GM18867 (cell line): Measurements from ENCODE around the gene RWDD1.

ENCODE experiments used
- ATAC-seq: cut with Tn5 transposase; IDR thresholded peaks from one replicate; pipeline ENCODE4 v1.9.1; 2021; ENCODE audit warnings: mild to moderate bottlenecking, moderate library complexity; ENCODE audit not compliant: unreplicated experiment

Gene RWDD1

GRCh38 chr6:116570856-116571682 is at the start of gene RWDD1:
RWDD1 (plus strand) TSS chr6:116571504; CDS start chr6:116571583, 79 bp downstream.
- peak; percentile 92 for ATAC-seq

DNA sequence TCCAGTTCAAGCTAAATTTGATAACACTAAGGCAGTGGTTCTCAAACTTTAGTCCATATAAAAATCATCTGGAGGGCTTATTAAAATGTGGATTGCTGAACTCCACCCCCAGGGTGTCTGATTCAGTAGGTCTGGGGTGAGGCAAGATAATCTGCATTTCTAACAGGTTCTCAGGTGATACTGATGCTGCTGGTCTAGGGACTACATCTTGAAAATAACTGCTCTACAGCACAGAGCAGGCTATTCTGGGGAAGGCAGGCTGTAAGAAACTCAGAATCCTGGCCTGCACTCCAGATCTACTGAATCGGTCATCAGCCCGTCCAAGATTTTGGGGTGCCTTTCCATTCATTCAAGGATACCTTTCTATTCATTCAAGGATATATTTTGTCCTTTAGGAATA is 48.4 kb upstream of the RWDD1 start:
- no peak for ATAC-seq

DNA sequence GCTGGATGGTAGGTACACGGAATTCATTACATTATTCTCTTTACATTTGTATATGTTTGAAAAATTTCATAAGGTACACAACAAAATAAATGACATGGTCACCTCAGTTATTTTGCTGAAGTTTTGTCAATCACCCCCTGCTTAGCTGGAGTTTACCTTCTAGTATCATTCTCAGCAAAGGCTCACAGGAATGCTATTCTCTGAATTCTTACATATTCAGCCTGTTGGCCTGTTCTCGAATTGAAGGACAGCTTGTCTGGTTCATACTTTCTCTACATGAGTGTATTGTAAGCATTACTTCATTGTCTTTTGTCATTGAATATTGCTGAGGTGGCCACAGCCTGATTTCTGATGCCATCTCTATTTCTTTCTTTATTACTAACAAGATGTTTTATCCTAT is 47.1 kb upstream of the RWDD1 start:
- no peak for ATAC-seq

DNA sequence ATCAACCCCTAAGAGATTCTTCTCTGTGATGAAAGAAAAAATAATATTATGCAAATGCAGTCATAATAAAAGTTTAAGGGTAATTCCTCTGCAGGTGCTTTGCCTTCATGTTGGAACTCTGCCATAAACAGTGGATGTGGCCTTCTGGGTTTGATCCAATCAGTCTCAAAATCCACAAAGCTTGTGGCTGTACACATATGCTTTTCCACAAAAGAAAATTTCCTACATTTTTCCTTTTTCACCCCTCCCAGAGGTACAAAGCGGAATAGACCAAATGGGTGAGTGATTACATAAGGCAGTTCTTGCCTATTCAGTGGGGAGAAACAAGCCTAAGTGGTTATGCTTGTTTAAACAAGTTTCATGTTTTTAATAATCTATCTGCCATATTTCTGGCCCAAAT is 43.2 kb upstream of the RWDD1 start:
- no peak for ATAC-seq

- no peak for ATAC-seq
Measured at GRCh38 chr6:116528780-116529179, 42.5 kb upstream of the RWDD1 start.

- no peak for ATAC-seq
Measured at GRCh38 chr6:116529466-116530290, 41.6 kb upstream of the RWDD1 start.

- no peak for ATAC-seq
Measured at GRCh38 chr6:116530436-116530835, 40.9 kb upstream of the RWDD1 start.

- ATAC-seq: peak; percentile 70
Measured at GRCh38 chr6:116531675-116532570, 39.4 kb upstream of the RWDD1 start.

GRCh38 chr6:116533233-116533957 is 37.9 kb upstream of the RWDD1 start:
- ATAC-seq: no peak

GRCh38 chr6:116535109-116535508 is 36.2 kb upstream of the RWDD1 start:
- ATAC-seq: no peak

GRCh38 chr6:116536216-116536621 is 35.1 kb upstream of the RWDD1 start:
- peak; percentile 69 for ATAC-seq

DNA sequence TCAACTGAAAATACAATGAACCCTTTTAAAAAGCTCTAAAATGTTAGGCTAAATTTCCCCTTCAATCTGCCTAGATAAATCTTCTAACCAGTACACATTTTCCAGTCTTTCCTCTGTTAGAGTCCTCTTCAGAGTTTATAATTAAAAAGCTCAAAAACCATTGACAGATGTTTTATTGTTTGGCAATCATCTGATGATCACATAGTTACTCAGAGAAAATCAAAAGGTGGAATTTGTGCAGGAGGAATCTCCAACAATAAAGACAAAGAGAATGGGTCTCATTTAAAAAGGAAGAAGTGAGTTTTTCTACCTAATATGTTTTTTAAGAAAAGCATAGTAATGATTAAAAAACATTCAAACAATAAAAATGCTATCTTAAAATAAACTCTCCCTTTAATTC is 28.9 kb upstream of the RWDD1 start:
- no peak for ATAC-seq

- ATAC-seq: no peak
Measured at GRCh38 chr6:116543149-116543548, 28.2 kb upstream of the RWDD1 start.

DNA sequence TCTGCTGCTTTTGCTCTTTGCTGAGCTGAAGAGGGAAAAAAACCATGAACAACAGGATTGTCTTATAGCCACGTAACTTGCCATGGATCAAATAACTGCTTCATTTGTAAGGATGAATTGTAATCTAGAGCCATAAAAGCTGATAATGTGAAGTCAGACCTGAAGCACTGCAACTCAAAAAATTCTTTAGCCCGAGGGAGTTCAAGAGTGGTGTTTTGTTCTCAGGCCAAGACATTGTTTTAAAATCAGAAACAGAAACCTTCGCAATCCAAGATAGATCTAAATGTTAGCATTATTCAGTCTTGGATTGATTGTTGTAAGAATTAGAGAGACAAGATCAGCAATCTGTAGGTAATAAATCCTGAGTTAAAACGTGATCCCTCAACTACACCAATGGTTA is 25.7 kb upstream of the RWDD1 start, which contains the start of gene TRAPPC3L:
Gene TRAPPC3L (minus strand): TSS at position 34 of the 400 bp plus-strand sequence. CDS start 170 bp downstream, outside the sequence.
- ATAC-seq: no peak

DNA sequence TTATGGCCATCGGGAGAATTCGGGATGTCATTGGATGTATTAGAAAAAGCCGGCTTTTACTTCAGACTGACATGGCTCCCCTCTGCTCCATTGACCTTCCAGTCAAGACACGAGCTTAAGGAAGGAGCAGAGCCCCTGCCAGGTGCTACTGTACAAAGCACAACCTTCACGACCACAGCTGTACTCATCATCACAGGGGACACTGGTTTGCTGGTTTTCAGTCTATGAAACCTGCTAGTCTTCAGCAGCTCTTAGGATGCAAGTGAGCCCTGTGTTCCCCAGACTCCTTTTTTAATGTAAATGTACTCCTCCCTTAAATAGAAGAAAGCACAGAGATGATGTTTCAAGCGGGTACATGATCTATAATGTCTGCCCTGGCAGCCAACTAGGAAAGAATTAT is 23.9 kb upstream of the RWDD1 start:
- no peak for ATAC-seq

DNA sequence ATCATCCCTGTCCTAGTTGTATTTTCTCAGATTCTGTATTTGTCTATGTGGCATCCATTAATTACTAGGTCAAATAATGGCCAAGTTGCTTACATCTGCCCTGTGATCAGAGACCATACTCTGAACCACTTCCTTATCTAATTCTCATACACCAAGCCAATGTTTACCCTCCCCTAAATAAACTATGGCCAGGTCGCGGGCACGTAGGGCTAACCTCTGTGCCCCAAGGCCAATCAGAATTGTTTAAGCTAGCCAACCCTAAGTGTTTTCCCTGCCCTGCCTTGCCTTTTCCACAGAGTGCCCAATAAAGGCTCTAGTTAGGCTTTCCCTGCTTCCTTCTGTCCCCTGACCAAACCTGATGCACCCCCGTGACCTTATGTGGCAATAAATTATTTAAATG is 20.5 kb upstream of the RWDD1 start:
- no peak for ATAC-seq

- no peak for ATAC-seq
Measured at GRCh38 chr6:116553451-116553850, 17.9 kb upstream of the RWDD1 start, which contains the start of gene CALHM4. CALHM4 (plus strand) TSS chr6:116553751; CDS start chr6:116553794, 43 bp downstream.

- ATAC-seq: no peak
Measured at GRCh38 chr6:116556065-116556464, 15.2 kb upstream of the RWDD1 start.

DNA sequence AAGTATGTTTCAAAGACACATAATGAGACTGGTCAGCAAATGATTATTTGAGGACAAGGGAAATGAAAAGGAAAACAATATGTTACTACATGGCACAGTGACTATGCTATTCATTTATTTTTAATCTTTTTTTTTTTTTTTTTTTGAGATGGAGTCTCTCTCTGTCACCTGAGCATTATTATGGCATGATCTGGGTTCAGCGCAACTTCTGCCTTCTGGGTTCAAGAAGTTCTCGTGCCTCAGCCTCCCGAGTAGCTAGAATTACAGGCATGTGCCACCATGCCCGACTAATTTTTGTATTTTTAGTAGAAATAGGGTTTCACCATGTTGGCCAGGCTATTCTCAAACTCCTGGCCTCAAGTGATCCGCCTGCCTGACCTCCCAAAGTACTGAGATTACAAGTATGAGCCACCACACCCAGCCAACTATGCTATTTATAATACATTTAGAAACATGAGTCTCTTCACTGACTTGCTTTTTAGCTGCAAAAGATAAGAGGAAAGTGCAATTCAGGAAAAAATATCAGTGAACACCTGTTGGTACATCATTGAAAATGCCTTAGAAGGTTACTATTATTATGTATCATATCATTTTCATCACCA is 14.4 kb upstream of the RWDD1 start:
- ATAC-seq: no peak

DNA sequence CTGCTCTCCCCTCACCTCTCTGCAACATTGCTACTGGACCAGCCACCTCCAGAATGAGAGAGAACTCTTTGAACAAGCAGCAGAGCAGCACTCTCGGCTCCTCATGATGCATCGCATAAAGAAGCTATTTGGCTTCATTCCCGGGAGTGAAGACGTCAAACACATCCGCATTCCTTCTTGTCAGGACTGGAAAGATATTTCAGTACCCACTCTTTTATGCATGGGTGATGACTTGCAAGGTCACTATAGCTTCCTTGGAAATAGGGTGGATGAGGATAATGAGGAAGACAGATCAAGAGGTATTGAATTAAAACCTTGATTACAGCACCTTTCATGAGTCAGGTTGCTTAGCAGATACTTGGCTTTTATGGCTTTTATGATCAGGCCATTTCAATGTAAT is 13.4 kb upstream of the RWDD1 start:
- no peak for ATAC-seq
